Coronary artery (tissue), 2 donors: ENCODE data around the gene CIBAR2.

Source experiments
- DNase-seq: peaks from one replicate; pipeline ENCODE4 v3.0.0-alpha.2; 2017; ENCODE audit warnings: low spot score
- H3K27ac ChIP-seq, 2 donors: fragments of 200-600 bp; sonication (generic); one replicate each; pipeline ENCODE4 v1.5.1; 2016 to 2019
- H3K4me3 ChIP-seq: fragments of 200-600 bp; sonication (generic); 2 replicates; pipeline ENCODE4 v1.5.1; 2016; ENCODE audit warnings: mild to moderate bottlenecking, moderate library complexity
- CTCF ChIP-seq: fragments of 200-600 bp; sonication (generic); IDR thresholded peaks from one replicate; pipeline ENCODE4 v1.5.1; 2019; ENCODE audit warnings: antibody characterized with exemption

CIBAR2 gene

GRCh38 chr16:85083051-85083639 lies 29.1 kb downstream of the CIBAR2 start:
- no peak for TF ChIP-seq CTCF
- Histone ChIP-seq H3K4me3 (no peak overlapping the region), H3K27ac (no peak overlapping the region)
- DNase-seq: no peak

- Histone ChIP-seq H3K27ac (no peak overlapping the region), H3K4me3 (no peak overlapping the region)
- TF ChIP-seq CTCF: no peak
- no peak for DNase-seq
Measured at GRCh38 chr16:85082173-85083050, 29.9 kb downstream of the CIBAR2 start.

GRCh38 chr16:85081765-85082164 lies 30.5 kb downstream of the CIBAR2 start:
- Histone ChIP-seq H3K4me3 (no peak overlapping the region), H3K27ac (no peak overlapping the region)
- DNase-seq: no peak
- no peak for TF ChIP-seq CTCF

GRCh38 chr16:85081038-85081437 lies 31.2 kb downstream of the CIBAR2 start:
- DNase-seq: no peak
- no peak for TF ChIP-seq CTCF

GRCh38 chr16:85079785-85080570 lies 32.3 kb downstream of the CIBAR2 start:
- TF ChIP-seq CTCF: no peak
- no peak for DNase-seq
- H3K27ac ChIP-seq: no peak overlapping the region
- H3K4me3 ChIP-seq: no peak overlapping the region

More at GRCh38 chr16:85081038-85081437, 31.2 kb downstream of the CIBAR2 start:
- no peak overlapping the region for H3K4me3 ChIP-seq
- no peak overlapping the region for H3K27ac ChIP-seq

GRCh38 chr16:85078952-85079351 lies 33.3 kb downstream of the CIBAR2 start:
- no peak overlapping the region for H3K4me3 ChIP-seq
- TF ChIP-seq CTCF: no peak
- H3K27ac ChIP-seq: no peak overlapping the region
- DNase-seq: no peak
